ENCODE measurements around the gene LRCOL1. TPM values are rescaled to one million over a fixed set of nuclear protein-coding genes. Genes with fewer than 3 reads are reported as not detected.
A peak's percentile ranks its signal among the peaks of the same experiment; 100 is the strongest.

The LRCOL1 gene
- total and polyA plus RNA-seq, 11 donors, result not detected

DNA sequence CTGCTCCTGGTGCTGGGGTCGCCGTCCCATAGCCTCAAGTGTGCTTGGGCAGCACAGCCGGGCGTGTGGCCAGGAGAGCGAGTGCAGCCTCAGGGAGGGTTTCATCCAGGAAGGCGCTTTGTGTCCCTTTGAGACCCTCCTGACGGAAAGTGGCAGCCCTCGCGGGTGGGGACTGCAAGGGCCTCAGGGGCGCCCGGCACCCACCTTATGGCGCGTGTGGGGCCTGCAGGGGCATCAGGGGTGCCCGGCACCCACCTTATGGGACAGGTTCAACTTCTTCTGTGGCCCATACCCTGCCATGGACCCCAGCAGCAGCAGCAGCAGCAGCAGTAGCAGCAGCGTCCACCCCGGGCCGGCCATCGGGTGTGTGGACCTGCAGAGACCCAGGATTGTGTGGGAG lies 4.5 kb downstream of the LRCOL1 start:
- peak in 1 of 5 donors; percentile 48 for DNase-seq
- H3K4me1 ChIP-seq, result peaks cover 0 to 36% (median 13%) of the 10 kb centered on the region in 12 donors
- peaks cover 4 to 82% (median 47%) of the 10 kb centered on the region in 9 donors for H3K27me3 ChIP-seq
- no peaks in the 10 kb centered on the region for H3K36me3 ChIP-seq
- intact Hi-C loops (cut with DNase I), result no loop called here
- 74 to 82% (median 81%) methylated on average over 16 to 18 of the region's 18 CpGs for WGBS, 4 donors
- TF ChIP-seq POLR2A (IDR thresholded peaks at IDR 0.05), result no peak
- TF ChIP-seq, protein P1, sequence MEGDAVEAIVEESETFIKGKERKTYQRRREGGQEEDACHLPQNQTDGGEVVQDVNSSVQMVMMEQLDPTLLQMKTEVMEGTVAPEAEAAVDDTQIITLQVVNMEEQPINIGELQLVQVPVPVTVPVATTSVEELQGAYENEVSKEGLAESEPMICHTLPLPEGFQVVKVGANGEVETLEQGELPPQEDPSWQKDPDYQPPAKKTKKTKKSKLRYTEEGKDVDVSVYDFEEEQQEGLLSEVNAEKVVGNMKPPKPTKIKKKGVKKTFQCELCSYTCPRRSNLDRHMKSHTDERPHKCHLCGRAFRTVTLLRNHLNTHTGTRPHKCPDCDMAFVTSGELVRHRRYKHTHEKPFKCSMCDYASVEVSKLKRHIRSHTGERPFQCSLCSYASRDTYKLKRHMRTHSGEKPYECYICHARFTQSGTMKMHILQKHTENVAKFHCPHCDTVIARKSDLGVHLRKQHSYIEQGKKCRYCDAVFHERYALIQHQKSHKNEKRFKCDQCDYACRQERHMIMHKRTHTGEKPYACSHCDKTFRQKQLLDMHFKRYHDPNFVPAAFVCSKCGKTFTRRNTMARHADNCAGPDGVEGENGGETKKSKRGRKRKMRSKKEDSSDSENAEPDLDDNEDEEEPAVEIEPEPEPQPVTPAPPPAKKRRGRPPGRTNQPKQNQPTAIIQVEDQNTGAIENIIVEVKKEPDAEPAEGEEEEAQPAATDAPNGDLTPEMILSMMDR (IDR thresholded peaks at IDR 0.05), result no peak
- no peak overlapping the region for H3K4me3 ChIP-seq
- H3K27ac ChIP-seq, result no peak overlapping the region
- H3K9me3 ChIP-seq, result no peaks in the 10 kb centered on the region
- no peak for ATAC-seq

DNA sequence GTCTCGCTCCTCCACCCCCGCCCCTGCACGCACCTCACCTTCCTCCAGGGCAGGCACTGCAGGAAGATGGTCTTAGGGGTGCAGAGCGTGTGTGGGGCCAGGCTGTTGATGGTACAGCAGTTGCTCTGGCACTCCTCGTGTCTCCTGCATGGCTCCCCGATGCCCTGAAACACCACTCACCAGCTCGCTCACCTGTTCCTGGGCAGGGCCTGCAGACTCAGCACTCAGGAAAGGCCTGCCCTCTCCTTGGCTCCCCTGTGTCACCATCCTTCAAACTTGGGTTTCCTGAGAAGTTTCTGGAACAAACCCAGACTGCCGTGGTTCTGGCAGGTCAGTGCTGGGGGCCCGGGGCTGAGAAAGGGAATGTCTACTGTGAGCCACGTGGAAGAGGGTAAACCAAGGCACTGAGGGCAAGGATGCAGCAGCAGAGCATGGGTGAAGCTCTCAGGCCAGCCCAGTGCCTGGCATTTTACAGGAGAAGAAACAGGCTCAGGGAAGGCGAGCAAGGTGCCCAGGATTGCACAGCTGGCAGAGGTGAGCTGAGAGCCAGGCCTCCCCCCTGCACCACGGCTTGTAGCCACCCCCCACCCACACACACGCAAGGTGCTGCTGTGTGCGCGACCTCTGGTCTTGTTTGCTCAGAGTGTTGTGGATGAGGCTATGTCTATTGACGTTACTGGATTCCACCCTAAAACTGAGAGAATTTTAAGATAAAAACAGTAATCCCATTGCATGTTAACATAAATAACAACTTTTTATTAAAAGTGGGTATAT lies 5.5 kb downstream of the LRCOL1 start:
- no peak overlapping the region for H3K27ac ChIP-seq
- no peak for DNase-seq

DNA sequence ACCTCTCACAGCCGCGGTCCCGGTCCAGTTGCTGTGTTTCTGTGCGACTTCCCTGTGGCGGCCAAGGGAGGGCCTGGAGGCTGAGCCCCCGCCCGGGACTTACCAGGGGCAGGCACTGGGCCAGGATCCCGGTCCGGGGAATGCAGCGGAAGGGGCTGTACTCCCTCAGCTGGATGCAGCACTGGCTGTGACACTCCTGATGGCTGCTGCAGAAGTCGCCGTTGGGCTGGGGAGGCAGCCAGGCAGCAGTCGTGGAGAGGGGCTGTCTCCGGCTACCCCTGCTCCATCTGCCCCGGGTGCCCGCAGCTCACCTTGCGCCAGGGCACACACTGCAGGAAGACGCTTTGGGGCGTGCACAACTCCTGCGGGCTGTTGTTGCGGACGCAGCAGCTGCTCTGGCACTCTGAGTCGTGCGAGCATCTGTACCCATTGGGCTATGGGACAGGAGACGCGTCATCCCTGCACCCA lies 6.2 kb downstream of the LRCOL1 start:
- H3K9me3 ChIP-seq, result no peaks in the 10 kb centered on the region
- H3K4me3 ChIP-seq, result peak overlapping the region; percentile 31 to 62 (median 56)
- H3K36me3 ChIP-seq, result no peaks in the 10 kb centered on the region
- ATAC-seq (peak; percentile 44 to 75 (median 58)), DNase-seq (peak; percentile 66 to 84 (median 74))
- 18 to 47% (median 29%) methylated on average over 22 to 26 of the region's 26 CpGs for WGBS, 4 donors
- peaks cover 0 to 36% (median 14%) of the 10 kb centered on the region in 12 donors for H3K4me1 ChIP-seq
- peak overlapping the region; percentile 51 to 87 (median 74) for H3K27ac ChIP-seq
- peaks cover 3 to 67% (median 33%) of the 10 kb centered on the region in 9 donors for H3K27me3 ChIP-seq
- no peak for TF ChIP-seq POLR2A (IDR thresholded peaks at IDR 0.05)
- TF ChIP-seq, protein P1 (IDR thresholded peaks at IDR 0.05), result no peak
- intact Hi-C loops (cut with DNase I), result no loop called here

More for the DNA sequence above, 5.5 kb downstream of the LRCOL1 start:
- intact Hi-C loops (cut with DNase I), result no loop called here
- H3K9me3 ChIP-seq, result no peaks in the 10 kb centered on the region
- H3K27me3 ChIP-seq, result peaks cover 4 to 73% (median 37%) of the 10 kb centered on the region in 9 donors
- no peaks in the 10 kb centered on the region for H3K36me3 ChIP-seq
- H3K4me1 ChIP-seq, result peaks cover 0 to 36% (median 15%) of the 10 kb centered on the region in 12 donors
- peak overlapping the region in 7 of 12 donors; percentile 39 to 62 (median 55) for H3K4me3 ChIP-seq
- TF ChIP-seq POLR2A (IDR thresholded peaks at IDR 0.05), result no peak
- TF ChIP-seq, protein P1 (IDR thresholded peaks at IDR 0.05), result no peak
- ATAC-seq, result no peak
- 77 to 85% (median 81%) methylated on average over 16 of the region's 16 CpGs for WGBS, 4 donors
